A549 (cell line): ENCODE measurements around the gene PARVB.

ENCODE experiments used
- CTCF ChIP-seq: fragments of >200 bp; sonication (Bioruptor Twin); formaldehyde crosslinking; IDR thresholded peaks from 3 replicates; pipeline ENCODE4 v1.5.1; 2016
- MAX ChIP-seq: IDR thresholded peaks from 2 replicates; pipeline ENCODE4 v1.6.1; 2012
- POLR2A ChIP-seq: IDR thresholded peaks from 2 replicates; pipeline ENCODE4 v1.6.1; 2012; ENCODE audit warnings: mild to moderate bottlenecking, low read length
- POLR2AphosphoS2 ChIP-seq: conservative IDR thresholded peaks from 2 replicates; pipeline ENCODE4 v1.6.1; 2012; ENCODE audit warnings: low read length, improper control_type of control experiment, inconsistent platforms

DNA sequence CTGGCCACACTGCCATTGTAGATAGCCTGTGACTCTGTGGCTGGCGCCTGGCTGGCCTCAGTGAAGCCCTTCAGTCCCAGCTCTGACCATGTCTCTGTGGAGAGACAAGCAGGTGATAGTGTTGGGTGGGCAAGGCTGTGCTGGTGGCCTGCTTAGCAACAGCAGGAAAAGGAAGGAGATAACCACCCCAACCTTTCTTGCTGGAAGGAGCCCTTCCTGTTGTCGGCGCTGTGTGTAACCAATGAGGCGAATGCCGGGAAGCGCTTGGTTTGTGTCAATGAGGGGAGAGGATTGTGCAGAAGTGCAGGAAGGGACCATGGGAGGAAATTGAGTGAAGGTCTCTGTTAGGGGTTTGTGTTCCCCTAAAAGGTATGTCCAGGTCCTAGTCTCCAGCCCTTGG, 27.3 kb downstream of the PARVB start:
- TF ChIP-seq POLR2A (no peak), CTCF (no peak), MAX (no peak), POLR2AphosphoS2 (no peak)
